Measurements from ENCODE around the gene RAD18. TPM values are rescaled to one million over a fixed set of nuclear protein-coding genes. Genes with fewer than 3 reads are reported as not detected.
A peak's percentile ranks its signal among the peaks of the same experiment; 100 is the strongest.

RAD18 gene
- total RNA-seq, 4 donors from 2014 or later, result 8.6 to 11.9 (median 9.7) TPM

GRCh38 chr3:8996681-8997121, 33.4 kb upstream of the RAD18 start:
- intact Hi-C loops (cut with DNase I; ENCODE audit: low total_unique reads), result no loop called here
- no peak overlapping the region for H3K4me3 ChIP-seq
- H3K9me3 ChIP-seq, result no peaks in the 10 kb centered on the region
- TF ChIP-seq CTCF (IDR thresholded peaks at IDR 0.05), result peak in 3 of 5 experiments; percentile 10 to 22 (median 15)
- no peak for TF ChIP-seq POLR2A (IDR thresholded peaks at IDR 0.05)
- TF ChIP-seq POLR2AphosphoS5 (IDR thresholded peaks at IDR 0.05), result no peak
- WGBS, 2 donors (ENCODE audit: low coverage in 1 of 2), result 62 to 65% methylated on average over 7 to 12 of the region's 12 CpGs
- no peaks in the 10 kb centered on the region for H3K27me3 ChIP-seq
- H3K27ac ChIP-seq, result peak overlapping the region in 1 of 4 donors; percentile 41
- DNase-seq, result no peak
- H3K4me1 ChIP-seq, result no peaks in the 10 kb centered on the region
- in situ Hi-C loops (cut with MboI; ENCODE audit: low pct_ligation_motif_present in 1 of 4, low pct_unique_long_range_greater_than_20kb in 1 of 4, low sequenced_read_pairs in 3 of 4), result loop anchor here in 1 of 4 donors (10.0 kb wide), 1 partner anchor 68 kb away; no protein-coding TSS in a partner anchor
- no peaks in the 10 kb centered on the region for H3K36me3 ChIP-seq

- H3K4me1 ChIP-seq, result no peaks in the 10 kb centered on the region
- in situ Hi-C loops (cut with MboI; ENCODE audit: low pct_ligation_motif_present in 1 of 4, low pct_unique_long_range_greater_than_20kb in 1 of 4, low sequenced_read_pairs in 3 of 4) (loop anchor here in 1 of 4 donors (10.0 kb wide), 1 partner anchor 69 kb away; no protein-coding TSS in a partner anchor), intact Hi-C loops (cut with DNase I; ENCODE audit: low total_unique reads) (no loop called here)
- H3K9me3 ChIP-seq, result no peaks in the 10 kb centered on the region
- H3K36me3 ChIP-seq, result no peaks in the 10 kb centered on the region
- H3K27ac ChIP-seq, result peak overlapping the region in 1 of 4 donors; percentile 41
- no peak overlapping the region for H3K4me3 ChIP-seq
- no peaks in the 10 kb centered on the region for H3K27me3 ChIP-seq
- WGBS, 2 donors (ENCODE audit: low coverage in 1 of 2), result 57 to 84% methylated on average over 1 to 2 of the region's 2 CpGs
- no peak for DNase-seq
- TF ChIP-seq POLR2A (IDR thresholded peaks at IDR 0.05) (no peak), CTCF (IDR thresholded peaks at IDR 0.05) (no peak), EP300 (IDR thresholded peaks at IDR 0.05; ENCODE audit: low read depth) (no peak), POLR2AphosphoS5 (IDR thresholded peaks at IDR 0.05) (no peak)
Measured at GRCh38 chr3:8996216-8996615, 32.9 kb upstream of the RAD18 start.

GRCh38 chr3:8994226-8994625, 31.0 kb upstream of the RAD18 start:
- H3K27ac ChIP-seq, result no peak overlapping the region
- H3K9me3 ChIP-seq, result no peaks in the 10 kb centered on the region
- H3K4me3 ChIP-seq, result no peak overlapping the region
- TF ChIP-seq POLR2AphosphoS5 (IDR thresholded peaks at IDR 0.05) (no peak), POLR2A (IDR thresholded peaks at IDR 0.05) (no peak), EP300 (IDR thresholded peaks at IDR 0.05; ENCODE audit: low read depth) (no peak), CTCF (IDR thresholded peaks at IDR 0.05) (no peak)
- in situ Hi-C loops (cut with MboI; ENCODE audit: low pct_ligation_motif_present in 1 of 4, low pct_unique_long_range_greater_than_20kb in 1 of 4, low sequenced_read_pairs in 3 of 4) (loop anchor here in 1 of 4 donors (10.0 kb wide), 1 partner anchor 71 kb away; no protein-coding TSS in a partner anchor), intact Hi-C loops (cut with DNase I; ENCODE audit: low total_unique reads) (no loop called here)
- H3K36me3 ChIP-seq, result no peaks in the 10 kb centered on the region
- 97% methylated on average over 14 of the region's 15 CpGs; no CpG with 5 or more reads in 1 of the 2 donors for WGBS, 2 donors (ENCODE audit: low coverage in 1 of 2)
- no peak for DNase-seq
- H3K4me1 ChIP-seq, result no peaks in the 10 kb centered on the region
- no peaks in the 10 kb centered on the region for H3K27me3 ChIP-seq

DNA sequence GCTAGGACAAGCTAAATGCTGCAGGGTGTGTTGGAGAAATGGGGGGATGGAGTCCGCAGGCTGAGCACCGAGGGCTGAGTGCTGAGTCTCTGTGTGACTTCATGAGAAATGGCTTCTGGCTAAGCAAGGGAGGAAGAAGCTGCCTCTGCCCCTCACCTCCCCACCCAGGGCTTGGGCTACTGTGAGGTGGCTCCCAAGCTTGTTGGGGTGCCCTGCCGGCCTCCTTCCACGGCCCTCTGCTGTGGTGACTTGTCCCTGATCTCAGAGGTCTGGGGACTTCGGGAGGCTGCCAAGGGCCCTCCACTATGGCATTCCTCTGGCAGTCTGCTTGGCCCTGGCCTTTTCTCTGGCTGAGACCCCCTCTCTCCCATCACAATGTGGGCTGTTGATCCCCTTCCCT, 30.1 kb upstream of the RAD18 start:
- no peak overlapping the region for H3K4me3 ChIP-seq
- no peak for DNase-seq
- intact Hi-C loops (cut with DNase I; ENCODE audit: low total_unique reads) (no loop called here), in situ Hi-C loops (cut with MboI; ENCODE audit: low pct_ligation_motif_present in 1 of 4, low pct_unique_long_range_greater_than_20kb in 1 of 4, low sequenced_read_pairs in 3 of 4) (loop anchor here in 1 of 4 donors (10.0 kb wide), 1 partner anchor 71 kb away; no protein-coding TSS in a partner anchor)
- TF ChIP-seq POLR2AphosphoS5 (IDR thresholded peaks at IDR 0.05), result no peak
- no peak for TF ChIP-seq POLR2A (IDR thresholded peaks at IDR 0.05)
- H3K9me3 ChIP-seq, result no peaks in the 10 kb centered on the region
- no peak overlapping the region for H3K27ac ChIP-seq
- H3K36me3 ChIP-seq, result no peaks in the 10 kb centered on the region
- no peaks in the 10 kb centered on the region for H3K4me1 ChIP-seq
- H3K27me3 ChIP-seq, result no peaks in the 10 kb centered on the region
- WGBS, 2 donors (ENCODE audit: low coverage in 1 of 2), result 88% methylated on average over 5 of the region's 5 CpGs; no CpG with 5 or more reads in 1 of the 2 donors

- no peaks in the 10 kb centered on the region for H3K27me3 ChIP-seq
- in situ Hi-C loops (cut with MboI; ENCODE audit: low pct_ligation_motif_present in 1 of 4, low pct_unique_long_range_greater_than_20kb in 1 of 4, low sequenced_read_pairs in 3 of 4) (loop anchor here in 1 of 4 donors (10.0 kb wide), 1 partner anchor 72 kb away; no protein-coding TSS in a partner anchor), intact Hi-C loops (cut with DNase I; ENCODE audit: low total_unique reads) (no loop called here)
- no peak overlapping the region for H3K4me3 ChIP-seq
- WGBS, 2 donors (ENCODE audit: low coverage in 1 of 2), result 88 to 100% methylated on average over 2 to 11 of the region's 11 CpGs
- H3K4me1 ChIP-seq, result peaks cover 0 to under 1% (median 0%) of the 10 kb centered on the region in 4 donors
- no peaks in the 10 kb centered on the region for H3K9me3 ChIP-seq
- no peaks in the 10 kb centered on the region for H3K36me3 ChIP-seq
- H3K27ac ChIP-seq, result no peak overlapping the region
- no peak for DNase-seq
- TF ChIP-seq CTCF (IDR thresholded peaks at IDR 0.05), result no peak
- TF ChIP-seq POLR2AphosphoS5 (IDR thresholded peaks at IDR 0.05), result no peak
- TF ChIP-seq EP300 (IDR thresholded peaks at IDR 0.05; ENCODE audit: low read depth), result no peak
- no peak for TF ChIP-seq POLR2A (IDR thresholded peaks at IDR 0.05)
Measured at GRCh38 chr3:8992854-8993253, 29.6 kb upstream of the RAD18 start.

Measured in transverse colon (tissue), 4 donors.